Measurements from ENCODE around the gene ERGIC3. TPM values are rescaled to one million over a fixed set of nuclear protein-coding genes. Genes with fewer than 3 reads are reported as not detected.

ERGIC3 gene
- total RNA-seq, 1 experiment from 2014 or later, result 392 TPM

DNA sequence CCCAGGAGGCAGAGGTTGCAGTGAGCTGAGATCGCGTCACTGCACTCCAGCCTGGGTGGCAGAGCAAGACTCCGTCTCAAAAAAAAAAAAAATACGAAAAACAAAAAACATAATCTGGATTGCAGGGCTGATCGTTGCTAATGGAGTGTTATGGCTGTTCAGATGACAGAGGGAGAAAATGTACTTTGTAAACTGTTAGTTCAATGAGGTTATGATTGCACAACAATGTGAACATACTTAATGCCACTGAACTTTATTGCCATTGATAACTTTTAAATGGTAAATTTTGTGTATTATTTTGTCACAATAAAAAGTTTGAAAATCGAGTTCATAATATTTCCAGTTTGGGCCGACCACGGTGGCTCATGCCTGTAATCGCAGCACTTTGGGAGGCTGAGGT is 22.9 kb upstream of the ERGIC3 start:
- no TSS peak for BruUV-seq (replicated peaks)
- Mint-ChIP-seq H3K9me3 (ENCODE audit: low read depth, unreplicated experiment) (peaks cover 4% of the 10 kb centered on the region), H3K27me3 (ENCODE audit: unreplicated experiment) (no peaks in the 10 kb centered on the region), H3K4me3 (ENCODE audit: low read depth, unreplicated experiment) (no peak overlapping the region), H3K36me3 (ENCODE audit: insufficient read depth, unreplicated experiment) (peaks cover 15% of the 10 kb centered on the region), H3K4me1 (ENCODE audit: low read depth, unreplicated experiment) (peaks cover 20% of the 10 kb centered on the region), H3K27ac (ENCODE audit: unreplicated experiment) (no peak overlapping the region)
- no peak for TF ChIP-seq CTCF (IDR thresholded peaks at IDR 0.05; ENCODE audit: unreplicated experiment)
- intact Hi-C loops (cut with micrococcal nuclease; ENCODE audit: unreplicated experiment), result loop anchor here (5.0 to 10.0 kb wide), 2 partner anchors 98 to 146 kb away; partner anchors contain the start of genes CPNE1, RBM12 and SPAG4
- CTCF ChIA-PET, result interaction anchor here (0.7 kb wide), 1 partner anchor 241 kb away, joined by 3 read pairs; the partner anchor contains the start of gene MMP24OS
- no peak for DNase-seq

DNA sequence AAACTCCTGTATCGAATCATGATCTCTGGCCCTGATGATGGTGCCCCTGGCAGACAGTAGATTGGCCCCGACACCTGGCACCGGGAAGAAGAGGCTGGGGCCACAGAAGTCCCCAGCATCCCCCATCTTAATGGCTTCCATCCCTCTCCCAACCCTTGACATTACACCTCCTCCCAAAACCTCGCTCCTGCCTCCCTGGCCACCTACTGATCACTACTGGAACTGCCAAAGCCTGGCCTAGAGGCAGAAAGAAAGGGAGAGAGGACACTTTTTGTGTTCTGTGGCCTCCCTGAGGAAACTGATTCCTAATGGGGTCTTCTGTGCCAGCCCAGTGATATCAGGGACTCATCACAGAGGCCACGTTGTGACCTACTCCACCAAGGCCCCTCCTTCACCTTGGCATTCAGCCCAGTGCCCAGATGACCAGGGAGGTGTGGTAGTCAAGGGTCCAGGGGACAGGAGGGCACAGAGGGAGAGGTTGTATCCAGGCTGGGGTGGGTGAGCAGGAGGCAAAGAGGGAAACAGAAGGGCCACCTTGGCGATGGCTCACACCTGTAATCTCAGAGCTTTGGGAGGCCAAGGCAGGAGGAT is 18.5 kb upstream of the ERGIC3 start:
- Mint-ChIP-seq H3K36me3 (ENCODE audit: insufficient read depth, unreplicated experiment) (peaks cover 6% of the 10 kb centered on the region), H3K9me3 (ENCODE audit: low read depth, unreplicated experiment) (peaks cover 4% of the 10 kb centered on the region), H3K27me3 (ENCODE audit: unreplicated experiment) (peaks cover 4% of the 10 kb centered on the region), H3K4me1 (ENCODE audit: low read depth, unreplicated experiment) (no peaks in the 10 kb centered on the region), H3K4me3 (ENCODE audit: low read depth, unreplicated experiment) (no peak overlapping the region), H3K27ac (ENCODE audit: unreplicated experiment) (no peak overlapping the region)
- CTCF ChIA-PET, result no interaction called here
- no TSS peak for BruUV-seq (replicated peaks)
- DNase-seq, result peak; percentile 63
- TF ChIP-seq CTCF (IDR thresholded peaks at IDR 0.05; ENCODE audit: unreplicated experiment), result peak; percentile 69
- intact Hi-C loops (cut with micrococcal nuclease; ENCODE audit: unreplicated experiment), result no loop called here

DNA sequence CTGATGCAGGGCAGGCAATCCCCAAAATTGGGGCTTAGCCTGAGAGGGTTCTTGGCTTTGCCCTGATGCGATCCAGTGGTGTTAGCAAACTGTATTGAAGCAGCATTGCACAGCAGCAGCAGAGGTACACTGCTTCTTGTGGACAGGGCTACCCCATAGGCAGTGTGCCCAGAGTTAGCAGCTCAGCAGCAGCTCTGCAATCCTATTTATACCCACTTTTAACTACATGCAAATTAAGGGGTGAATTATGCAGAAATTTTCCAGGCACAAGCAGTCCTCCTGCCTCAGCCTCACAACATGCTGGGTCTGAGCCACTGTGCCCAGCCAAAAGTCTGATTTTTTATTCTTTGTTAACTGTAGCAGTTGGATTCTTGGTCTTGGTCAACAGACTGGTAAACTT is 16.2 kb upstream of the ERGIC3 start:
- DNase-seq, result no peak
- CTCF ChIA-PET, result interaction anchor here (1.9 kb wide), 1 partner anchor 14 kb away, joined by 5 read pairs; no protein-coding TSS in a partner anchor
- intact Hi-C loops (cut with micrococcal nuclease; ENCODE audit: unreplicated experiment), result no loop called here
- peaks cover 13% of the 10 kb centered on the region for H3K27me3 Mint-ChIP-seq (ENCODE audit: unreplicated experiment)
- no peaks in the 10 kb centered on the region for H3K4me1 Mint-ChIP-seq (ENCODE audit: low read depth, unreplicated experiment)
- H3K9me3 Mint-ChIP-seq (ENCODE audit: low read depth, unreplicated experiment), result peaks cover 4% of the 10 kb centered on the region
- H3K27ac Mint-ChIP-seq (ENCODE audit: unreplicated experiment), result no peak overlapping the region
- no TSS peak for BruUV-seq (replicated peaks)
- no peak overlapping the region for H3K4me3 Mint-ChIP-seq (ENCODE audit: low read depth, unreplicated experiment)
- no peak for TF ChIP-seq CTCF (IDR thresholded peaks at IDR 0.05; ENCODE audit: unreplicated experiment)
- H3K36me3 Mint-ChIP-seq (ENCODE audit: insufficient read depth, unreplicated experiment), result peaks cover 6% of the 10 kb centered on the region

DNA sequence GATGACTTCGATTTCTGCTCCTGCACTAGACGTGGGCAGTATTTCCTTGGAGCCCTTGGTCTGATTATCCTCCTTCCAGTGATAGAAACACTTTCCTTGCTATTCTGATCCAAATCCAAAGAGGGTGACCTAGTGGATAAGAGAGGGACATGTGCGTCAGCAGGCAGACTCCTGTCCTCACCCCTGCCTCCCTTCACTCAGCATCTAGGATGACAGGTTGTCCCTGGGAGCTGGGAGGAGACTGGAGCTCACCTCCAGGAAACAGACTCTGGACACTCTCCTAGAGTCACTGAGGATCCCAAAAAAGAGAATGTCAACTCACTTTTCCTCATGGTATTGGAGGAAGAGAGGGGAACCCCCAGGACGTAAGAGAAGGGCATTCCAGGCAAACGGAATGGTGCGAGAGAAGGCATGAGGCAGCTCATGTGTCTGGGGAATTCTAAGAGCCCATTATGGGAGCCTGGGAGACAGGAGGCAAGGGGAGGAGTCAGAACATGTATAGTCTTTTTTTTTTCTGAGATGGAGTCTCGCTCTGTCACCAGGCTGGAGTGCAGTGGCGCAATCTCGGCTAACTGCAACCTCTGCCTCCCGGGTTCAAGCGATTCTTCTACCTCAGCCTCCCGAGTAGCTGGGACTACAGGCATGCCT is 14.6 kb upstream of the ERGIC3 start:
- DNase-seq, result no peak
- CTCF ChIA-PET, result interaction anchor here (1.9 kb wide), 1 partner anchor 13 kb away, joined by 5 read pairs; no protein-coding TSS in a partner anchor
- no peaks in the 10 kb centered on the region for H3K4me1 Mint-ChIP-seq (ENCODE audit: low read depth, unreplicated experiment)
- TF ChIP-seq CTCF (IDR thresholded peaks at IDR 0.05; ENCODE audit: unreplicated experiment), result no peak
- no peak overlapping the region for H3K4me3 Mint-ChIP-seq (ENCODE audit: low read depth, unreplicated experiment)
- peaks cover 13% of the 10 kb centered on the region for H3K27me3 Mint-ChIP-seq (ENCODE audit: unreplicated experiment)
- no TSS peak for BruUV-seq (replicated peaks)
- intact Hi-C loops (cut with micrococcal nuclease; ENCODE audit: unreplicated experiment), result no loop called here
- H3K36me3 Mint-ChIP-seq (ENCODE audit: insufficient read depth, unreplicated experiment), result peaks cover 6% of the 10 kb centered on the region
- no peak overlapping the region for H3K27ac Mint-ChIP-seq (ENCODE audit: unreplicated experiment)
- no peaks in the 10 kb centered on the region for H3K9me3 Mint-ChIP-seq (ENCODE audit: low read depth, unreplicated experiment)

Data from Calu3 (cell line).